ENCODE data around the gene AGTPBP1.

AGTPBP1 gene

DNA sequence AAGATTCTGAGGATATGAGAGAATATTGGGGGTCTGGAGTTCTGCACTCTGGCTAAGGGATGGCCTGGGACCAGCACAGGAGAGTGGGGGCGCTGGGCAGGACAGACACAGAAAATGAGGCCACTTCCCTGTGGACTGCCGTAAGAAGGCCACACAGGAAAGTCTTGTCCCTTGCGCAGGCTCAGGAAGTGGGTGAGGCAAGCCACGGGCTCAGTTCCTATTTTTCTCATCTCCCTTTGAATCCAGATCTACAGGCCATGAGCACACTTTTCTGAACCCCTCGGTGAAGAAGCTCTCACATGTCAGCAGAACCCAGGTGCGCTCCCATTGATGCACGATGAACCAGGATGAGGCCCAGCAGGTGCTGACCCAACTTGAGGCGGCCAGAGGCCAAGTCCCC is 207.4 kb downstream of the AGTPBP1 start:
- DNase-seq (ENCODE audit: low read depth): no peak

GRCh38 chr9:85533538-85533937 is 208.2 kb downstream of the AGTPBP1 start:
- DNase-seq (ENCODE audit: low read depth): no peak

- no peak for DNase-seq (ENCODE audit: low read depth)
These were observed 211.0 kb downstream of the AGTPBP1 start for GRCh38 chr9:85530721-85531120.

- no peak for DNase-seq (ENCODE audit: low read depth)
These were observed 213.1 kb downstream of the AGTPBP1 start for GRCh38 chr9:85528607-85529006.

DNA sequence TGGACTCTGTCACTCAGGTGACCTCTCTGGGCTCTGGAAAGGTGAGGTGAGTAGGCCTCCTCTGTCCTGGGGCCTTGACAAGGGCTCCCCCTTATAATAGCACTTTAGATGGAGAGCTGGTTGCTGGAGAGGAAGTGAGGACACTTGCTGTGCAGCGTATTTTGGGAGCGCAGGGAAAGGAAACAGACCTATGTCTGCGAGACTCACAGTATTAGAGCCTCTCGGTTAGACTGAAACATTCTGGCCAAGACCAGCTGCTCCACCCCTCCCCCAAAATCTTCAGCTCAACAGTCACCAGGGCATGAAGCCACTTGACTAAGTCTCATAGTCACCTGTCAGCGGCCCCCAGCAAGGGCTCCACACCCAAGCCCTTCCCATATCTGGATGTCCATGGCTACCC is 213.6 kb downstream of the AGTPBP1 start:
- no peak for DNase-seq (ENCODE audit: low read depth)

DNA sequence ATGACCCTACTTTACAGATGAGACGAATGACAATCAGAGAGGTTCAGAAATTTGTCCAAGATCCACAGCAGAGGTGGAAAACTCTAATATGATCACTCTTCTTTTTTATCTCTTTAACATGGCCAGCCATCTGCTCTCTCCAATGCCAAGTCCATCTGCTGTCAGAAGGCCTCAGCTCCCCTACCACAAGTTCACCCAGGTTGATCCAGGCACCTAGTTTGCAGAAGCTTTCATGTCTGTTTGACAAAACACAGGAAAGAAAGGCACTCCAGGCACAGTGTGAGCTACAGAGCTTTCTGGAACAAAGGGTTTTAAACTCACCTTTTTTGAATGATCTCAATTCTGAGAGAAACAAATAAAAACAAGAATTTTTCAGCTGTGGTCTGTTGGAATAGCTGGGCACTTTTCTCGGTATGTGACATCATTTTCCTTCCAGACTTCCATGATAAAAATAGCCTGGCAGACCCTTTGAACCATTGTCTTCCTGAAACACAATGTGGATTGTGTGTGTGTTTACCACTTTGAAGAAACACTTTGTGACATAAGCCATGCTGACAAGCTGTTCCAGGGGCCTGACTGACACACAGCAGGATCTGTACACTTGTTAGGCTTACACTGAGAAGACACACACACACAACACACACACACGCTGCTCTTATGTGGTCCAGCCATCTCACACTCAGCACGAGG is 214.3 kb downstream of the AGTPBP1 start:
- no peak for DNase-seq (ENCODE audit: low read depth)

DNA sequence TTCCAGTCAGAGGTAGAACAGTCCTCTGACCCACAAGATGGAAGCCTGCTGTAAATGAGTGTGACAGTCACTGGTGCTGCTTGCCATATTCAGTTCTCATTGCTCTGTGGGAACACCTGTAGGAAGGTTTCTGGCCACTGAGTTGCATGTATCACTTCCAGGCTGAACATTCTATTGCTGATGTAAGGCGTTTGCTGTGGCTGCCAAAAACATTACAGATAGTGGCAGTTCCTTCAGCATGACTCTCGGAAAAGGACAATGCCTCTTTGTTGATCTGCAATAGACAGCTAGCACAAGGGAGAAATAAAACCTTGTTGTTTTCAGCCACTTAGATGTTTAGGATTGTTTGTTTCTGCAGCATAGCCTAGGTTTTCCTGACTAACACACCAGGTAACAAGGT is 217.2 kb downstream of the AGTPBP1 start:
- no peak for DNase-seq (ENCODE audit: low read depth)

GRCh38 chr9:85523202-85523601 is 218.6 kb downstream of the AGTPBP1 start:
- DNase-seq (ENCODE audit: low read depth): no peak

- DNase-seq (ENCODE audit: low read depth): no peak
These were observed 219.2 kb downstream of the AGTPBP1 start for GRCh38 chr9:85522459-85523092.

DNA sequence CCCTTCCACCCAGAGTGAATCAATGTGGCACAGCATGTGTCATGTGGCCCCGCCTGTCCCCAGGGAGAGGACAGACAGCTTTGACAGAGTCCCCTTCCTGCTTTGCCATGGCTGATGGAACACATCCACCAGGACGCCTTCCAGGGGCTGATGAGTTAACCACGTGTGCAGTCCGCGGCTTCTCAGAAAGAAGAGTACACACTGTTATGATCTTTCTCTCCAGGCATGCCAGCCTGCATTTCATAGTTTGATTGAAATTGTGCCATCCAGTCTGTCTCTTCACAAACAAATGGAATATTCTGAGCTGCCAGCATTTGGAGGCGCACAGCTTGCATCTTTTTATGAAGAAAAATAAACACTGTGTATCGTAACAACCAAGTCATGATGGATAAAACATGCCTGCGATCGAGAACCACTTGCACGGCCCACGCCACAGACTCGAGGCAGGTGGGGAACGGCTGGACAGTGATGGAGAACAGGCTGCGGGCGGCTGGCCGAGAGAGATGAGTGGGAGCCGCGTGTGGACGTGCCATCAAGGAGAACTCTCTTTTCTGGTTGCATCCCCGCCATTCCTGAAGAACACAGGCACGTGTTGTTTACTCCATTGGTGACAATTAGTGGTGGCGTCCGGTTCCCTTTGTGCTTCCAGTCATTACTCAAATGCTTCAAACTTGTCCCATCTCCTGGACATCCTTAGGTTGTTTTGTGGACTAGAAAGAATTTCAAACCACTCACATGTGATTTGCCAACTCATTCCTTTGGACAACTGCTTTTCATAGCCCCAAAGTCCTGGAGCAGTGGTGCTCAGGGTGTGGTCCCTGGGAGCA is 220.2 kb downstream of the AGTPBP1 start:
- DNase-seq (ENCODE audit: low read depth): no peak

DNA sequence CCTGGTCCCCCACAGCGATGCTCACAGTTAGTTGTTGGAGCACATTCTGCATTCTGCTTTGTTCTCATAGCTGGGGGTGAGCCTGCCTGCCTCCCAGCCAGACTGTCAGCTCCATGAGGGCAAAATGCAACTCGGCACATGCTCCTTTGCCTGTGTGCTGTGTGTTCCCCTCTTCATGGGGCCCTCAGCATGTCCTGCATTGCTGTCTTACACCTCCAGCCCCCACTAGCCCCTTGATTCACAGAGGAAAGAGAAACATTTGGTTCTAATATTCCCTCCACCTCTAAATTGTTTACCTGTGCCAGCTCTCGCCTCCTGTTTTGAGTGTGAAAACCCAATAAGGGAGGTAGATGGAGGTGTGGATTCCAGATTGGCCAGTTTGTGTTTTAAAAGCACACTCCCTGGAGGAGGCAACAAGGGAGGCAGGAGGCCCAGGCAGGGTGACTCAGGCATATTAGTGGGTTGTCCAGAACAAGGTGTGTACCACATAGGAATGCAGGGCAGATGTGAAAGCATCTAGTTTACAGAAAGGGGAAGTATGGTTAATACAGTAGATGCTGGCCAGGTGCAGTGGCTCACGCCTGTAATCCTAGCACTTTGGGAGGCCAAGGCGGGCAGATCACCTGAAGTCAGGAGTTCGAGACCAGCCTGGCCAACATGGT is 224.6 kb downstream of the AGTPBP1 start:
- no peak for DNase-seq (ENCODE audit: low read depth)

GRCh38 chr9:85516455-85516854 is 225.3 kb downstream of the AGTPBP1 start:
- no peak for DNase-seq (ENCODE audit: low read depth)

DNA sequence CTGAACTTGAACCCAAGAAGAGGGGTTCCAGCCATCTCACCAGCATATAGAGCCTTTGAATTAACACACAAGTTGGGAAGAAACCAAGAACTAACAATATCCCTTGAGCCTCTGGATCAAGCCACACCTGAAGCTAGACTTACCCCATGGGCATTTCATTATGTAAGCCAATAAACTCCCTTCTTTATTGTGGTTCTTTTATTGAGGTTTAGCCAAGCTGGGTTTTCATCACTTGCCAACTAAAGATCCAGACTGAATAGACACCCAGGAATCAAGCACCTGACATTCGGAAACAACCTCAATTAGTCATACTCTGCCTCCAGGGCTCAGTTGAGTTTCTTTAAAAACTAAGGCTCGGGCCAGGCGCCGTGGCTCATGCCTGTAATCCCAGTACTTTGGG is 226.7 kb downstream of the AGTPBP1 start:
- DNase-seq (ENCODE audit: low read depth): no peak

DNA sequence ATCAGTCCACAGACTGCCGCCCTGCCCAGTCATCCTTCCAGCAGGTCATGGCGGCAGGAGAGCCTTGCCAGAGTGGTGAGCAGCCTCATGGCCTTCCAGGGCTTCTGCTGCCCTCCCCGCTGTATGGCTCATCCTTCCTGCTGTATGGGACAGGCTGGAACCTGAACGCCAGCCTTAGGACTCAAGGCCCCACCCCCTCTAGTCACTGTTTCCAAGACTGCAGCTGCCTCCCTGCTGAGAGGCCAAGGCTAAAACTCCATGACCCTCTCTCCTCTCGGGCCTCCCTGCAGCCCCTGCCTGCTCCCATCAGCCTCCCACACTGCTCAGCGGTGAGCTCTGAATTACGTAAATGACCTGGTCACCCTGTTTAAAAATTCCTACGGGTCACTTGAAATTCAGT is 227.5 kb downstream of the AGTPBP1 start:
- DNase-seq (ENCODE audit: low read depth): no peak

DNA sequence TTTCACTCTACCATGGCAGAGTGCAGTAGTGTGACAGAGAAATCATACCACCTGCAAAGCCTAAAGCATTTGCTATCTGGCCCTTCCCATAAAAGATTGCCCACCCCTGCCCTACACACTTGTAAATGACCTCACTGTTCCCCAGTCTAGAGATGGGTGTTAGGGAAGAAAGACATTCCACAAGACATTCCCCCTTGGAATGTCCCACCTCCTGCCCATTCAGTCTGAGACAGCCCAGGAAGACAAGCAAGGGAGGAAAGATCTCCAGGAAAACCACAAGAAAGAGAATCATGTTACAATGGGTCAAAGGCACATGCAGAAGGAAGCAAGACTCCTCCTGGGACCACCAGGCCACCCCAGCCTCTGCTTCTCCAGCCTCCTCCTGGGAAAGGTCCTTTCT is 230.0 kb downstream of the AGTPBP1 start:
- no peak for DNase-seq (ENCODE audit: low read depth)

- no peak for DNase-seq (ENCODE audit: low read depth)
These were observed 230.8 kb downstream of the AGTPBP1 start for GRCh38 chr9:85510830-85511504.

- DNase-seq (ENCODE audit: low read depth): no peak
These were observed 233.1 kb downstream of the AGTPBP1 start for GRCh38 chr9:85508616-85509015.

- no peak for DNase-seq (ENCODE audit: low read depth)
These were observed 236.1 kb downstream of the AGTPBP1 start for GRCh38 chr9:85505612-85506011.

GRCh38 chr9:85502815-85503655 is 238.7 kb downstream of the AGTPBP1 start:
- no peak for DNase-seq (ENCODE audit: low read depth)

- no peak for DNase-seq (ENCODE audit: low read depth)
These were observed 239.9 kb downstream of the AGTPBP1 start for GRCh38 chr9:85501882-85502281.

DNA sequence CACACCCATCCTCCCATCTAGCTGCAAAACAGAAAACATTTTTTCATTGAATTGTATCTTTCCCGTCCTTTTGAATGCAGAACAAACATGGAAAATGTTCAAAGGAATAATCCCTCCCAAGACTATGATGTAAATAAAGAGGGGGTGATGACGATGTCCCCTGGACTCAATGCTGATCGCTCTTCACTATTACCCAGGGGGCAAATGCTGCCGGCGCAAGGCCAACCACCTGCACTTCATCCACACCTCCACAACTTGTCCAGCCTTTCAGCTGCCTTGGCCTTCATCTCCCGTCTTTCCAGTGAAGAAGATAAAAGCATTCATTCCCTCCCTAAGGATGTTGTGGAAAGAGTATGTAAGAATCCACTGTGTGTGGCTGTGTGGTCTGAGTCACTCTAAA is 240.3 kb downstream of the AGTPBP1 start:
- no peak for DNase-seq (ENCODE audit: low read depth)

Measured in stimulated activated CD8-positive, alpha-beta memory T cell treated with anti-CD3 and anti-CD28 coated beads, Interleukin-7, amount 100 ng/mL, for 24 hours (primary cell).